ENCODE results near the gene KSR1.
A peak's percentile ranks its signal among the peaks of the same experiment; 100 is the strongest.
"Not testable (repeated sequence)": the region's sequence is repeated elsewhere in the genome, so short reads cannot be mapped to it uniquely, and the experiment has no call there.

The KSR1 gene

DNA sequence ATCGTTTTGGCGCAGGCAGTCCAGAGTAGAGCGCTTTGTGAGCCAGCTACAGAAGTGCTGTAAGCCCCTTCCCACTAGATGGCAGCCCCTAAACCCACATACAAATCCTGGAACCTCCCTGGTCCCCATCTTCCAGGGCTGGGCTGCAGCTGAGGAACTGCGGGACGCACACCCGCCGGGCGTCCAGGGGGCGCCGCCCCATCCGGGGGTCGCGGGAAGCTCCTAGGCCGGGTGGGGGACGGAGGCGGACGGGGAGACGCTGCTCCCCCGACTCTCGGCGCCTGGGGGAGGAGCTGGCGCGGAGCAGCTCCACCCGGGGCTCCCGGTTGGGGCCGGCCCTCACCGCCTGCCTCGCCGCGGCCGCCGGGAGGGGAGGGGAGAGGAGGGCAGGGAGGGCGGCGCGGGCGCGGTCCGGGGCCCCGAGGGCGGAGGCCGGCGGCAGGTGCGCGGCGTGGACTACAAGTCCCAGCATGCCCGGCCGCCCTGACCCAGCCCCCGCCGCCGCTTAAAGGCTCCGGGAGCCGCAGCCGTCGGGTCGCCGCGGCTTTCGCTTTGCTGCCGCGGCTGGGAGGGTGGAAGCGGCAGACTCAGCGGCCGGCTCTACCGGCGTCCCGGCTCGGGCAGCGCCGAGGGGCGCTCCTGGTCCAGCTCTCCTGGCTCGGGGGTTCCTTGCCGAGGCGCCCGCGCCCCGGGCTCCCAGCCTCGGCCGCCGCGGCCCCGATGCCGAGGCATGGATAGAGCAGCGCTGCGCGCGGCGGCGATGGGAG is at the start of gene KSR1:
TSS of gene KSR1 (plus strand) at position 535 of the 767 bp plus-strand sequence. CDS start at position 731, 196 bp downstream.
- H3K4me3 ChIP-seq (ENCODE audit: low read depth, low read length): peak within 1 kb of the TSS; percentile 81

DNA sequence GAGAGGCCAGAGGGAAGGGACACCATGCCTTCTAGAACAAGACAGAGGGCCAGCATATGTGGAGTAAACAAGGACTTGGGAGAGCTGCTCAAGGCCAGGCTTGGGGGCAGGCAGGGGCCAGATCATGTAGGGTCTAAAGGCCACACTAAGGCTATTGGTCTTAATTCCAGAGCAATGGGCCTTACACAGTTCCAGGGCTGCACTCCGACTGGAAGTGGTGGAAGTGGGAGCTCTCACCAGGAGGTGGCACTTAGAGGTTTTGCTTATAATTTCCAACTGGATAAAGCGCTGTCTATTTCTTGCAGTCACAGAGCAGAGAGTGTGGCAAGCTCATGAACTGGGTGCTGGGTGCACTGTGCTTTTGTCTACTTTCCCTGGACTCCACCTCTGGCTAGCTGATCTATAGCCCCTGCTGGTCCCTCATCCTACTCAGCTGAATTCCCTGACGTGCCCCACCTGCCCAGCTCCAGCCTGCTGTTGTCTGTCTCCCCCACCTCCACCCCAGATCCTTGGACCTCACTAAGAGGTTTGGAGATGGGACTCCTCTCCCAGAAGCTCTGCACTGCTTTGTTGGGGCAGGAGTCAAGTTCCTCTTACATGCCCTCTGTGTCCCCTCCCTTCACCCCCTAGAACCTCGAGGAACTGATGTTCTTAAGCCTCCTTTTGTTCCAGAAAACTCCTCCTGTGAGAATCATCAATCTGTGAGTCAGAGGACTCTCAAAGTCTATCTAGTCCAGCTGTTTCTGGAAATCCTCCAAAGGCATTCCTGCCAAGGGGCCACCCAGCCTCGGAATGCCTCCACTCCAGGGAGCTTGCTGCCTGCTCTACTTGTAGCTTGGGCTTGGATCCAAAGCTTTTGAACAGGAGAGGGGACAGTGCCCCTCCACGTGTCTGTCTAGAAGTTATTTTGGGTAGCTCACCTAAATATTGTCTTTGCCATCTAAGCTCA is 48.1 kb upstream of the KSR1 start:
- no peak overlapping the region for H3K4me3 ChIP-seq (ENCODE audit: low read depth, low read length)

DNA sequence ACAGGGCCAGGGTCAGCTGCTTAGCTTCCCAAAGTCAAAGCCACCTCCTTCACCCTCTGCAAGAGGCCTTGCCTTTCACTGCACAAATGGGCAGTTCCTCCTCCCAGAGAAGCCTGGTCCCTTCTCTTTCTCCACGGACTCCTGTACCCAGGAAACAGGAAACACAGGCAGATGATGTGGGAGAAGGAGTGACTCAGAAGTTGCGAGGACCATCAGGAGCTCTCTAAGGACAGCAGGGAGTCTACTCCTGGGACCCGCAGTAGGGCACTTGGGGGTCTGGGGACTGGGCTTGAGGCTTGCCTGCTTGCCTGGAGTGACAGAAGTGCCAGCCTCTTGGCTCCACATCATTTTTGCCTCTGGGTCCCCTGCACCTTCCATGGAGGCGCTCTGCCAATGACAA is 47.4 kb upstream of the KSR1 start:
- H3K4me3 ChIP-seq (ENCODE audit: low read depth, low read length): no peak overlapping the region

DNA sequence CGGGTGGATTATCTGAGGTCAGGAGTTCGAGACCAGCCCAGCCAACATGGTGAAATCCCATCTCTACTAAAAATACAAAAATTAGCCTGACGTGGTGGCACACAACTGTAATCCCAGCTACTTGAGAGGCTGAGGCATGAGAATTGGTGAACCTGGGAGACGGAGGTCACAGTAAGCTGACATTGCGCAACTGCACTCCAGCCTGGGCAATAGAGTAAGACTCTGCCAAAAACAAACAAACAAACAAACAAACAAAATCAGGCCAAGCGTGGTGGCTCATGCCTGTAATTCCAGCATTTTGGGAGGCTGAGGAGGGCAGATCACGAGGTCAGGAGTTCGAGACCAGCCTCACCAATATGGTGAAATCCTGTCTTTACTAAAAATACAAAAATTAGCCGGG is 44.1 kb upstream of the KSR1 start:
- not testable (repeated sequence) for H3K4me3 ChIP-seq (ENCODE audit: low read depth, low read length)

DNA sequence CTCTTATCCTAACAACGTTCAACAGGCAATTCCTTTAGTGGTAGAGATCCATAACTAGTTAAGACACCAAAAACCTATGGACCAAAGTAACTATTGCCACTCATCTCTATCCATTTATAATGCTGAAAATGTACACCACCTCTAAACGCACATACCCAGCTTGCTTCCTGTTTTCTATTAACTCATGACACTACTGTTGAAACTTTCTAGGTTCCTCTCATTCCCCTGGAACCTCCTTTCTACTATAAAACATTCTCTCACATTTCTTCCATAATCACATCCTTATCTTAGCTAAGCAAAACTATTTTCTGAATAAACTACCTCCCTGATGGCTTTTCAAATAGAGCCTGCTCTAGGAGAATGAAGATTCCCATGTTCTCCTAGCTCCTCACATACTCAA is 42.9 kb upstream of the KSR1 start:
- H3K4me3 ChIP-seq (ENCODE audit: low read depth, low read length): no peak overlapping the region

DNA sequence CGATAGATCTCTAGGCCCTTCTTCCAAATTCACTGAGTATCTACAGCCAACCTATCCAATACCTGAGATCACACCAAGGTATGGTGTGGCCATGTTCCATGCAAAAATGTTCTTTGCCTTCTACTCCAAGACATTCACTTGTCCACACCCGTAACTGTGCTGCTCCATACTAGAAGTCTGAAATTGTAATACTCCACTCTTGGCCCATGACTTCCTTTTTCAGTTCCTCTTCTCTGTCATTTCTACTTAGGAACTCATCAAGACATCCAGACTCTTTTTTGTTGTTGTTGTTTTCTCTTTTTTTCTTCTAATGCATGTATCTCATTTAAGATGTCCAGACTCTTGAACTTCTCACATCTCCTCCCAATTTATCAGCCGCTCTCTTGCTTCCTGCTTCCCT is 42.5 kb upstream of the KSR1 start:
- no peak overlapping the region for H3K4me3 ChIP-seq (ENCODE audit: low read depth, low read length)

DNA sequence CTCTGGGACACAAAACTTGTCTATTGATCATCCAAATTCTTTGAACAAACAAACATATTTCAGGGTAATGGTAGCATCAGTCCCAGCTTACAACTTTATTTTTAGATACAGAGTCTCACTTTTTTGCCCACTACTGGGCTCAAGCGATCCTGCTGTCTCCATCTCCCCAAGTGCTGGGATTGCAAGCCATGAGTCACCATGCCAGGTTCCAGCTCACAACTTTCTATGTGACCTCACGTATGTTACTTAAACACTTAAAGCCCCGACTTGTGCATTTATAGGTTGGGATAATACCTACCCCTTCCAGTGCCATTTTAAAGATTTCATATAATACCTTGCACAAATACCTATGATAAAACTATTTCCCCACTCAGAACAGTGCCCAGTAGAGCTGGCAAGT is 42.0 kb upstream of the KSR1 start:
- H3K4me3 ChIP-seq (ENCODE audit: low read depth, low read length): no peak overlapping the region

DNA sequence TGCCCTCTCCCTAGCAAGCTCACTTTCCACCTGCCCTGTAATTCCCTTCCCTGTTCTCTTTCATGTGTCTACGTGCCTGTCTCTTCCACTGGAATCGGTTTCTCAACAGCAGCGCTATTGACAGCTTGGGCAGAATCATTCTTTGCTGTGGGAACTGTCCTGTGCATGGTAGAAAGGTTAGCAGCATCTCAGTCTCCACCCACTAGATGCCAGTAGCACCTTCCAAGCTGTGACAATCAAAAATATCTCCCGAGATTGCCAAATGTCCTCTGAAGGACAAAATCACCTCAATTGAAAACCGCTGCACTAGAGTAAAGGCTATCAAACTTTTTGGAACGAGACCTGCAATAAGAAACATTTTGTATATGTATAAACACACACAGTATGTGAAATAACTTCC is 41.6 kb upstream of the KSR1 start:
- no peak overlapping the region for H3K4me3 ChIP-seq (ENCODE audit: low read depth, low read length)

DNA sequence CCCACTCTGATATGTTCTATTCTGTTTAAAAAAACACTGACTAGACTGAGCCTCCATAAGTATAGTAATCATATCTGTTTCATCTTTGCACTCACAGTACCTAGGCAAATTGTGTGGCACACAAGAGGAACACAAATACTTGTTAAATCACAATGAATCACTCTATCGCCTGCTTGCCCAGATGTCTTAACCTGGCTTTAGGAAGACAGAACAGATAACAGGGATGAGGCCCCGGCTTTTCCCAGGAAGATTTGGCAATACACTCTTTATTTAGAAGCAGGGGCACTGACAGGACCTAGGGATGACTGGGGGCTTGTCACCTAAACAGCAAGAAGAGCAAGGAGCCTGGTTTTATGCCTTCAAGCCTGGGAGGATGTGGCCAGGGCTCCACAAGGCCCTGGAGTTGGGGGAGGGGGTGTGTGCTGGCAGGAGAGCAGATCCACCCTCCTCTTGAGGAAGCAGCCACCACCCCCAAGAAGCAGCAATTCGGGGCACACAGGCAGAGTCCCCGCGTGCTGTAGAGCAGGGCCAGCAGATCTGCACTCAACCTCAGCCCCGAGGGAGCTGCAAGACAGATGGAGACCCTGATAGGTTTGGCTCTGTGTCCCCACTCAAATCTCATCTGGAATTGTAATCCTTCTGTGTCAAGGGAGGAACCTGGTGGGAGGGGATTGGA is 41.0 kb upstream of the KSR1 start:
- no peak overlapping the region for H3K4me3 ChIP-seq (ENCODE audit: low read depth, low read length)

DNA sequence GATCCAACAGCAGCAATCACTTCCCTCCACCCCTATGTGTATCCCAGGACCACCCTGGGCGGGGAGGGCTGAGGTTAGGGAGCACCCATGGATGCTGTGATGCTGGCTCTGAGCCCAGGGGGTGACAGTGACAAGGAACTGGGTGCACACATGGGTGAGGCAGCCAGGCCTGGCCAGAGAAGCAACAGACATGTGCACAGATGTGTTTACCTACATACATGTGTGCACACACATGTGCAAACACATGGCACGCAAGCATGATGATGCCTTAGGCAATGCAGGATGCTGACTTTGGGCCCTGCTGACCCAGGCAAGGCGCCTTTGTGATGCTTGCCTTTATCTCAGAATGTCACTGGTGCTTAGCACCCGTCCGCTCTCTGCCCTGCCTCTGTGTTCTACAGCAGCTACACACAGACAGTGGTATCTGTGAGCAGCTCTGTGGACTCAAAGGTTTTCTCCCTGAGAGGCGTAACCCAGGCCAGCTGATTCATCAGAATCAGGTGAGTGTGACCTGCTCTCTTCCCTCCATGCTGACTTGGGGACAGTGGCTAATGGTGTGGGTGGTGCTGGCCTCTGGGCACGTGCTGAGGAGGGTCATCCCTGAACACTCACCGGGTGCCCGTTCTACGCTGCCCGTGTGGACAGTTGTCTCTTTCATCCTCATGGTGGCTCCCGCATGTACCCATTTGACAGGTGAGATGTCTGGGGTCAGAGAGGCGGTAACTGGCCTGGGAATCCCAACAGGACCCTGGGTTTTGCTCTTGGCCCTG is 38.5 kb upstream of the KSR1 start:
- no peak overlapping the region for H3K4me3 ChIP-seq (ENCODE audit: low read depth, low read length)

DNA sequence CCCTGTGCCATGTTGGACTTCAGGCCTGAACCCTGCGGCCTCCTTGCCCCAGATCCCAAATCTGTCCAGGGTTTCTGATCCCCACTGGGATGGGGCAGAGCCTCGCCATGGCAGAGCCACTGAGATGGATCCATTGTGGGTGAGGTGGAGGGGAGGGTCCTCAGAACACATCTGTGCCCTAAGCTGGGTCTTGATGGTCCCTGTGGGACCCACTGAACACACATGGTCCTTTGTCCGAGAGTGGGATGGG is 38.0 kb upstream of the KSR1 start:
- no peak overlapping the region for H3K4me3 ChIP-seq (ENCODE audit: low read depth, low read length)

DNA sequence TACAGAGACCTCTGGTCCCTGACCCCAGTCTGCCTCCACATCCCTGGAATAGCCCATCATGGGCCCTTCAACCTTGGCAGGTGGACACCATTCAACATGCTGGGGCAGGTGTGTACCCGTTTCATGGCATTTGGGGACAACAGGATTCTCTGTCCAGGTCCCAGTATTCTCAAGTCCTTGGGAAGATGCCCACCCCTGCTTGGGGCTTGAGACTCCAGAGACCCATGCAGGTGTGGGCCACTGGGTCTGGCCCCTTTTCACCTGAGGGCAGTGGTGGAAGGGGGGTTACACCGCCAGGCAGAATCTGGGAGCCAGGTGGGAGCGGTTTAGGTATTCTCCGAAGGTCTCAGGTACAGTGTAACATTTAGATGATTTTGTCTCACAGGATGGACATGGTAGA is 37.1 kb upstream of the KSR1 start:
- no peak overlapping the region for H3K4me3 ChIP-seq (ENCODE audit: low read depth, low read length)

DNA sequence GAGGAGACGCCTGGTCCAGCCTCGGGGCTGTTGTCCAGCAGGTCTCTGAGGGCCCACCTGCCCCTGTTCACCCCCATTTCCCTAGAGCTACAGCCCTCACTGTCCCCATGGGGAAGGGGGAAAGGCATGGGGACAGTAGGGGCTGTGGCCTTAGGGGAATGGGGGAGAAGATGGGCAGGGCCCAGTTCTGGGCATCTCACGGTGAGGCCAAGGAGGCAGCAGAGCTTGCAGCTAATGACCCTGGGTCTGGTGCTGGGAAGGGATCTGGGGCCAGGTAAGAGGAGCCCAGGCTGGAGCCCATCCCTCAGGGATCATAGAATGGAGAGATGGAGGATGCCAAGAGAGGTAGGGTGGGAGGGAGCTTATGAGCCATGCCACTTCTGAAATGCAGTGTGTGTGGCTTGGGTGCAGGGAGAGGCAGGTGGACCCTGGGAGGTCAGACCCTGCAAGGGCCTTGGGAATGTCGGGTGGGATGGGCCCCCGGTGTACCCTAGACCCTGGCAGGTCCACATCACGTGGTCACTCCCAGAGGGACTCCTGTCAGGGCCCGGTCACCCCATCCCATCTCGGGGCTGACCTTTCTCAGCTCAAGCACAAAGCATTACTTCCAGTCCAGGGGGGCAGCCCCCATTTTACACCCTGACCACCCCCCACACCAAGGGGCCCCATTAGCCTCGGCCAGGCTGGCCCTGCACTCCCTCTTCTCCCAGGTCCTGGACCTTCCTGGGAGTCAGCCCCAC is 35.9 kb upstream of the KSR1 start:
- no peak overlapping the region for H3K4me3 ChIP-seq (ENCODE audit: low read depth, low read length)

DNA sequence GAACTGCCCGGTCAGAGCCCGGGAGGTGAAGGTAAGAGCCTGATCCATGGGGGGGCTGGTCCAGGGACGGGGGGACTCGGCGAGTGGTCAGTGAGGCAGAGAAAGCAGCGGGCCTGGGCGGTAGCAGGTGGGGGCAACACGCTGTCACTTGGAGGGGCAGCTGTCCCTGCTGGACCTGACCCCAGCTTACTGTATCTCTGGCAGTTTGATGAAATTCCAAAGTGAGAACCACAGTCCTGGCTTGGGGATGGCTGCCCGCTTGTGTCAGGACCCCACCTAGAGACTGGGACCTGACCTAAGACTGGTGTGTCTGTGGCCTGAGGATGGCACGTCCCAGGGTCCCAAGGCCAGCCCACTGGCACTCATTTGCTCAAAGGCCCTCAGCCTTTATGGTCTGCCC is 35.1 kb upstream of the KSR1 start:
- H3K4me3 ChIP-seq (ENCODE audit: low read depth, low read length): no peak overlapping the region

DNA sequence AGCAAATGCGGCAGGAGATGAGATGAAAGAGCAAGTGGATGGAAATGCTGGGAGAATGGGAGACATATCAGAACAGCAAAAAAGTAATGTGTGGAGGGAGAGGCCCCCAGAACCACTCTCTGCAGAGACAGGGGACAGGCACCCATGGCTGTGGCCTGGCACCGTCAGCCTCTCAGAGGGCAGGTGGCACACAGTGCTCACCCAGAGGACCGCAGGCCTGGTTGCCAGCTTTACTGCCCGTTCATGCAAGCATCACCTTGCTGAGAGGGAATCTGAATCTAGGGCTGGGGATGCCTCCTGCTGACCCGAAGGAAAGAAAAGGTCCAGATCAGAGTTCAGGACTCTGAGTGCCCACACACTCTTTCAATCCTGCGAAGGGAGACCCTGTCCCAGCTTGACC is 34.6 kb upstream of the KSR1 start:
- H3K4me3 ChIP-seq (ENCODE audit: low read depth, low read length): not testable (repeated sequence)

DNA sequence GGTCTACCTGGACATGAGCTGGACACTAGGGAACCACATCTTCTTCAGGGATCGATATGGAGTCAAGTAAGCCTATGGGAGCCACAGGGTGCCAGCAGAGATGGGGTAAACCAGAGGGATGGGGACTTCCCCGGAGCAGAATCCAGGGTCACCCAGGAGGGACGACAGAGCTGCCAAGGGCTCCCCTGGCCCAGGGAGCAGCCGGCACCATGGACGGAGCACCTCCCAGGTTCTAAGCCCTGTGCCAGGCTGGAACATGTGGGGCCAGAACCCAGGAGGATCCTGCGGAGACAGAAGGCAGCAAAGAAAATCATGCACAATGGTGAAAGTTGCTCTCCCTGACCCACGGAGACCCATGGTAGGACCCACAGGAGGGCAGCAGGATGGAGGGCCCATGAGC is 33.6 kb upstream of the KSR1 start:
- no peak overlapping the region for H3K4me3 ChIP-seq (ENCODE audit: low read depth, low read length)

DNA sequence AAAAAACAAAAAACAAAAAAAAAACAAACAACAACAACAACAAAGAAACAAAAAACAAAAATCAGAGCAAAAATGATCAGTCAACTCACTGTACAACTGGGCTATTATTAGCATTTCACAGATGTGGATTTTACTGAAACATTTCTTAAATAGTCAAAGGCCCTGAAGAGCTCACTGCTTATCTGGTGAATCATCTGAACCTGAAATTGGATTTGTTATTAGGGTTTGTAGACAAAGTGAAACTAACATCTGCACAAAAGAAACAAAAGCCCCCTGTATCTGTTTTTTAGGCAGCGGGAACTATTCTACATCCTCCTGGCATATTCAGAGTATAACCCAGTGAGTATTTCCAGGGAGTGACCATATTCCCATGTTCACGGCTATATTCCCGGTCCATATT is 32.6 kb upstream of the KSR1 start:
- H3K4me3 ChIP-seq (ENCODE audit: low read depth, low read length): no peak overlapping the region

DNA sequence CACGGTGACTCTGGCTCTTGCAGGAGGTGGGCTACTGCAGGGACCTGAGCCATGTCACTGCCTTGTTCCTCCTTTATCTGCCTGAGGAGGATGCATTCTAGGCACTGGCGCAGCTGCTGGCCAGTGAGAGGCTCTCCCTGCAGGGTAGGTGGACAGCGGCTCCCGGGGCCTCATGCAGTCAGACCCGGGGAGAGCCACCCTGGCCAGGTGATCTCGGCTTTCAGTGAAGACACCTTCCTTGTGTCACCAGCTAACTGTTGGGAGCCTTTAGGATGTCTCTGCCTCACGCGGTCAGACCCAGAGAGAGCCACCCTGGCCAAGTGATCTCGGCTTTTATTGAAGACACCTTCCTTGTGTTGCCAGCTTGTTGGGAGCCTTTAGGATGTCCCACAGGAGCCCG is 31.7 kb upstream of the KSR1 start:
- H3K4me3 ChIP-seq (ENCODE audit: low read depth, low read length): no peak overlapping the region

DNA sequence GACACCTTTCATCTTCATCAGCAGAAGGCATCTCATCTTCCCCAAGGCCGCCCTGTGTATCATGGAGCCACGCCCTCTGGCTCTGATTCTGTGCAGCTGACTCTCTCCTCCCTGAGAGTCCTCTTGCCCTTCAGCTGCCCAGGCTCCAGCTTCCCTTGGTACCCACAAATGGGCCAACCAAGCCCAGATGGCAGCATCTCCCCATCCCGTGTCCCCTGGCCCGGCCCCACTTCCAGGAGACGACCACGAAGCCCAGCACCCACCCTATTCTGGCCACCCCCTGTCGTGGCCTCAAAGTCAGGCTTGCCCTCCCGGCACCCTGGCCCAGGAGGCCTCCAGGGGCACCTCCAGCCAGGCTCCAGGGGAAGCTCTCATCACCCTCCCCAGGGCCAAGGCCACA is 31.3 kb upstream of the KSR1 start:
- H3K4me3 ChIP-seq (ENCODE audit: low read depth, low read length): no peak overlapping the region

DNA sequence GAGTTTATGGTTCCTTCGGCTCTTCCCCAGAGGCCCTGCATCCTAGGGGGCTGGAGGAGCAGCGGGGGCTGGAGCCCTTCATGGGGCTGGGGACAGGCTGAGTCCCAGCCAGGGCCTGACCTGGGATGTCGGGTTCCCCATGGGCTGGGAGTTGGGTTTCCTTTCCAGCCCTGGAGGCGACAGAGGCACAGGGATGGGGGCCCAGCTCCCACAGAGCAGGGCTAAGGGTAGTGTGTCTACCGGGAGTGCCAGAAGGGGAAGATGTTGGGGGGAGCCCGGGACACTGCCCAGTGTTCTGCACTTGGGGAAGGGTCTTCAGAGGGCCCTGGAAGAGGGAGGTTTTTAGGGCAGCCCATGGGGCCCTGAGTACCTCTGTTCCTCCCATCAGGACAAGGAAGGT is 30.7 kb upstream of the KSR1 start:
- not testable (repeated sequence) for H3K4me3 ChIP-seq (ENCODE audit: low read depth, low read length)

DNA sequence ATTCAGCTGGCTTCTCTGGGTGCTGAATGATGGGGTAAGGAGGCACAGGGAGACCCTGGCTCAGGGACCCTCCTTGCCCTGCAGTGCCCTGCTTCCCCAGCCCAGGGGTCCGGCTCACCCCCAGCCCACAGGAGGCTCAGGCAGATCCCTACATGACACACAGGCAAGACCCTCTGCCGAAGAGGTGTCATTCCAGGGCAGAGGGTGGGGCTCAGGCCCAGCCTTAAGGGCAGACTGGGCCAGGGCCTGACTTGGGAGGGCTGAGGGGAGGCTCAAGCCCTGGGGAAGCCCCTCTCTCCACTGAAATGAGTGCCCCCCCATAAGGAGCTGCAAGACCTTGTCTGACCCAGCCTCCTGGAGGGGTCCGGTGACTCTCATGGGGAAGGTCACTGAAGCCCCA is 30.3 kb upstream of the KSR1 start:
- H3K4me3 ChIP-seq (ENCODE audit: low read depth, low read length): no peak overlapping the region
